ENCODE results near the gene GLCE.
"Not testable (repeated sequence)": the region's sequence is repeated elsewhere in the genome, so short reads cannot be mapped to it uniquely, and the experiment has no call there.

The GLCE gene

DNA sequence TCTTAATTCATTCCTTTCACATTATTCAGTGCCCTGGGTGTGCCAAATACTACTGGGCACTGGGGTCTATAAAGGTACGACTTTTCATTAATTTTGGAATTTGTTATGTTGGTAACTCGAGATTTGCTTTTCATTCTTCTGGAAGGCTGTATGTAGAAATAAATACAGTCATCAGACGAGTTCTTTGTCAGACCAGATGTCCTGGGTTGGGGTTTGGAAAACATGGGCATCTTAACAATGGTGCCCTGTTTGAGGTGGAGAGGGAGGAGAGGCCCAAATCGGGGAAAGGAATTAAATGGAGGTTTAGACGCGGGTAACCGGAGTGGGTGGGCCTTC, 662 bp upstream of the GLCE start:
- Histone ChIP-seq H3K9me3 (ENCODE audit: control insufficient read depth, insufficient read depth, low read length) (no peaks in the 10 kb centered on the region), H3K4me1 (ENCODE audit: insufficient read depth, low read length) (0 out of 2 replicates have a peak, but pooled peaks cover 9% of the 10 kb centered on the region), H3K36me3 (ENCODE audit: insufficient read depth, low read length) (no peaks in the 10 kb centered on the region), H3K9ac (ENCODE audit: low read depth, low read length) (peak overlapping the region; percentile 80)

DNA sequence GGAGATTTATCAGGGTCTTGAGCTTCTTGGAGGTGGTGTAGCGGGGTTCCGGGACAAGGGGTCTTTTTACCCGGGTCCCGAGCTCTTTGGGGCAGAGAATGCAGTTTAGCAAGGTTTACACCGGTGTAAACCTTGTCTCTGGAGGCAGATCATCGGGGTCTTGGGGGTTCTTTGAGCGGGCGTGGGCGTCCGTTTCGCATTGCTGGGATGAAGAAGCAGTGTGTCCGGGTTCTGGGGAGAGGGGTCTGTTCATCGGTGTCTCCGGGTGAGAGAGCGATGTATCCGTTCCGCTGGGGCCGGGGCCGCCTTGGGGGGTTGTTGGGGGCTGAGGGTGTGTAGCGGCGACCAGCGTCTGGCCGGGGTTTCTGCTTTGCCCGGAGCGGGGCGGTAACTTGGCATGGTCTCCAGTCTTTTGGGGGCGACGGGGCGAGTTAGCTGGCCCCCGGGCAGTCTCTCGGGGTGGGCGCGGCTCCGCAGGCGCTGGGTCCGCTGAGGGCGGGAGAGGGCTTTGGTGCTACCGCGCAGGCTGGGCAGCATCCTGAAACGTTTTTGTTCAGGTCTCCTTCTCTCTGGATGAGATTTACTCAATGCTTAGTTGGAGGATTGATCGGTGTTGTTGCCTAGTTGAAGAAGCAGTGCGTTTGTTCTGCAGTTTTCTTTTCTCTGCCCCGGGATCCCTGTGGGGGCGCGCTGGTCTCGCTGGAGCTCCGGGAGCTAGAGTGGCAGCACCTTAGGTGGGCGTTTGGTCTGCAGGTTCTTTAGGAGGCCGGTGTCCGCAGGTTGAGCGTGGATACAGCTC, 843 bp downstream of the GLCE start:
- Histone ChIP-seq H3K9ac (ENCODE audit: low read depth, low read length) (peak overlapping the region; percentile 80), H3K4me1 (ENCODE audit: insufficient read depth, low read length) (0 out of 2 replicates have a peak, but pooled peaks cover 9% of the 10 kb centered on the region)

DNA sequence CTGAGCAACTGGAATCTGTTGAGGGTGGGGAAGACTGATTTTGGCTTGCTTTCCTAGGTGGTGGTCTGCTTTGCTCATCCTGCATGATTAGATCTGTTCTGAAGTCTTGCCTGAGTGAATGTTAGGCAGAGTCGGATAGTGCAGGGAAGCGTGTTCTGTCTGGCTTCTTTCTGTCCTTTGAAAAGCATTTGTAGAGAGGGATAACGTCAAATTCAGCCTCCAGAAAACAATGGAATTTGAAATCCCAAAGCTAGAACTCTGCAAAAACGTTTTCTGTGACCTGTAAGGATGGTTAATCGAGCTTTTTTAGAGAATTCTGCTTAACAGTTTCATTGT, 1.4 kb downstream of the GLCE start:
- 0 out of 2 replicates have a peak, but pooled peaks cover 9% of the 10 kb centered on the region for H3K4me1 ChIP-seq (ENCODE audit: insufficient read depth, low read length)
- no peaks in the 10 kb centered on the region for H3K9me3 ChIP-seq (ENCODE audit: control insufficient read depth, insufficient read depth, low read length)
- H3K36me3 ChIP-seq (ENCODE audit: insufficient read depth, low read length) = no peaks in the 10 kb centered on the region
- peak overlapping the region; percentile 80 for H3K9ac ChIP-seq (ENCODE audit: low read depth, low read length)

More for the DNA sequence above, 843 bp downstream of the GLCE start:
- Histone ChIP-seq H3K36me3 (ENCODE audit: insufficient read depth, low read length) (no peaks in the 10 kb centered on the region), H3K9me3 (ENCODE audit: control insufficient read depth, insufficient read depth, low read length) (no peaks in the 10 kb centered on the region)

DNA sequence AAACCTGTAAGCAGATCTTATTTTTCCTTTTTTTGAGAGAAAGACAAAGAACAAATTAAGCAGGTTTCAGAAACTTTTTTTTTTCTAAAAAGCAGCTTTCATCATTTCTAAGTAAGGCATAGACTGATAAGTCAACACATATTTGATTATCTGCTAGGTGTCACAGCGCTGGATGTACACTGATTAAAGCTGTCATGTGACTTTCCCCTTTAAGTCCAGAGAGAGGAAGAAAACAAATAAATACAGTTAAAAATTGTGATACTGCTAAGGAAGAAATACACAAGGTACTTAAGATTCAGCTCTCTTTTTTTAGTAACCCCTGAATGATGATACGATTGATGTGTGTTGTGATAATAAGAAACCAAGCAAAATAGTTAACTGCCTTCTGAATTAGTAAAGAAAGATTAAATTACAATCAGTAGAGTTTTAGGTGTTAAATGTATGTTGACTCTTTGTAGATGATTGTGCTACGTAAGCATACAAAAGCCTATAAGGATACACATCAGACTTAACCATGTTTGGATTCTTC, 2.8 kb downstream of the GLCE start:
- H3K9ac ChIP-seq (ENCODE audit: low read depth, low read length) = no peak overlapping the region
- H3K4me1 ChIP-seq (ENCODE audit: insufficient read depth, low read length) = 0 out of 2 replicates have a peak, but pooled peaks cover 9% of the 10 kb centered on the region
- H3K36me3 ChIP-seq (ENCODE audit: insufficient read depth, low read length) = no peaks in the 10 kb centered on the region
- H3K9me3 ChIP-seq (ENCODE audit: control insufficient read depth, insufficient read depth, low read length) = no peaks in the 10 kb centered on the region

DNA sequence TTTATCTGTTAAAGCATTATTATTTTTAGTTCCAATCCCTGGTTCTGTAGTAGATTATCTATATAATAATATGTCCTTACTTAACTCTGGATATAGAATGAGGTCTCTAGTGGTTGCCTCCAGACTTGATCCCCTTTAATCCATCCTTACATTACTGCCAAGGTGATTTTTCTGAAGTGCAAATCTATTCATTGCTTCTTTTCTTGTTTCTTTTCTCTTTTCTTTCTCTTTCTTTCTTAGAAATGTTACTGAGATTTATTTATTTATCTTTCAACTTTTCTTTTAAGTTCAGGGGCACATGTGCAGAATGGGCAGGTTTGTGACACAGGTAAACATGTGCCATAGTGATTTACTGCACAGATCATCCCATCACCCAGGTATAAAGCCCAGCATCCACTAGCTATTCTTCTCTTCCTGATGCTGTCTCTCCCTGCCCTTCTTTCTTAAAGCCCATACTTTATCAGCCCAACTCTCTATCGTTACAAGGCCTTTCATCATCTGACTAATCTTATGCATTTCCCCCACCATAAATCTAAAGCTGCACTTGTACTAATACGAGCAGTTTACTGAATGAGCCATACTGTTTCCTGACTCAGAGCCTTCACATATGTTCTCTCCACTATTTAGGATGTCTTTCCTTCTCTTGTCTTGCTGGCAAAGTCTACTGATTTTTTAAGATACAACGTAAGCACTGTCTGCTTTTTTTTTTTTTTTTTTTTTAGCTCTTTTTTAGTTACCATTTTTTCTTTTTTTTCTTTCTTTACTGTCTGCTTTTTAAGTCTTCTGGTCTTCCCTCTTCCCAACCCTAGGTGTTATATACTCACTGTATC, 4.6 kb downstream of the GLCE start:
- H3K36me3 ChIP-seq (ENCODE audit: insufficient read depth, low read length) = no peaks in the 10 kb centered on the region
- H3K9me3 ChIP-seq (ENCODE audit: control insufficient read depth, insufficient read depth, low read length) = no peaks in the 10 kb centered on the region
- no peak overlapping the region for H3K9ac ChIP-seq (ENCODE audit: low read depth, low read length)
- 0 out of 2 replicates have a peak, but pooled peaks cover 5% of the 10 kb centered on the region for H3K4me1 ChIP-seq (ENCODE audit: insufficient read depth, low read length)

DNA sequence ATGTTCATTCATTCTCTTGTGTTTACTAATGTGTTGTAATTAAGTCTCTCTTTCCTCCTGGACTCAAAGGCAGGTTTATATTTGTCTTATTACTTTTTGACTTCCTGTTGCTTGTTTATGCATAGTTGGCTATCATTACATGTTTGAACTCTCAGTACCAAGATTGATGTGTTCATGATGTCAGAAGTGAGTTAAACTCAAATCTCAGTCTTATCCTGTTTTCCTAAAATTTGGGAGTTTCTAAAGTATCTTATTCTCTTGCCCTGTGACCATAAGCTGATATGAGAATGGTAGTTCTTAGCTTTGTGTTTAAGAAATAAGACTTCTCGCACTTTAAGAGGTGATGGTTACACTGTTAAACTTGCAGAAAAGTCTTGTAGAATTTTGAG, 5.2 kb downstream of the GLCE start:
- no peaks in the 10 kb centered on the region for H3K9me3 ChIP-seq (ENCODE audit: control insufficient read depth, insufficient read depth, low read length)
- H3K4me1 ChIP-seq (ENCODE audit: insufficient read depth, low read length) = 0 out of 2 replicates have a peak, but pooled peaks cover 5% of the 10 kb centered on the region
- no peaks in the 10 kb centered on the region for H3K36me3 ChIP-seq (ENCODE audit: insufficient read depth, low read length)
- H3K9ac ChIP-seq (ENCODE audit: low read depth, low read length) = no peak overlapping the region

DNA sequence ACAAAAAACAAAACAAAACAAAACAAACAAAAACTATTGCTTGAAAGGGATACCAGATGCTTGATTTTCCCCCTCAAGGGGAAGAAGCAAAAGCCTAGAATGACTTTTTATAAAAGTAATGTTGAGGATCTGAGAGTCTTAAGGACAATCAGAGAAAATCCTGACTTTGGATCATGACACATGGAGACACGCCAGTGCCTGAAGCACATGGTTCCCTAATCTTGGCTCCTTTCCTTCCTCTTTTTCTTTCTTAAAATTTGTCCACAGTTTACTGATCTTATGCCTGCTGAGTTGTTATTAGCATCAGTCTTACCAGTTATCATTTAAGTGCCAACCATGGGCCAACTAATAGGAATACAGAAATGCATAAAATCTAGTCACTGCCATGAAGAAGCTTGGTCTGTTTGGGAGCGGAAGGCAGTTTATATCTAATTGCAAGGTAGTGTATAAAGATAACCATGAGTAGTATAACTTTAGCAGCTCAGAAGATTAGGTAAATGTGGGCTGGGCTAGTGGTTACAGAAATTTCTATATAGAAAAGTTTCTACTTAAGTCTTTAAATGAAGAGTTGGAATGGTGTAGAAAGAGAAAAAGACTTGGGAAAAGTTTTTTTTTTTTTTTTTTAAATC, 6.9 kb downstream of the GLCE start:
- H3K36me3 ChIP-seq (ENCODE audit: insufficient read depth, low read length) = no peaks in the 10 kb centered on the region
- H3K9me3 ChIP-seq (ENCODE audit: control insufficient read depth, insufficient read depth, low read length) = no peaks in the 10 kb centered on the region
- 0 out of 2 replicates have a peak, but pooled peaks cover under 1% of the 10 kb centered on the region for H3K4me1 ChIP-seq (ENCODE audit: insufficient read depth, low read length)
- no peak overlapping the region for H3K9ac ChIP-seq (ENCODE audit: low read depth, low read length)

DNA sequence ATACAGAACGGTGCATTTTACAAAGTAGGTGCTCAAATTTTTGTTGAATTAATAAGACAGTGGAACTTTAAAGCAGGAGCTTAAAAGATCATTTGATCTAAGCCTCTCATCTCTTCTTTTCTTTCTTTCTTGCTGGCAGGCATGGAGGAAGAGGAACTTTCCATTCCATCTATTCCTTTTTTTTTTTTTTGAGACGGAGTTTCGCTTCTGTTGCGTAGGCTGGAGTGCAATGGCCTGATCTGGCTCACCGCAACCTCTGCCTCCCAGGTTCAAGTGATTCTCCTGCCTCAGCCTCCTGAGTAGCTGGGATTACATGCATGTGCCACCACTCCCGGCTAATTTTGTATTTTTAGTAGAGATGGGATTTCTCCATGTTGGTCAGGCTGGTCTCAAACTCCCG, 7.9 kb downstream of the GLCE start:
- not testable (repeated sequence) for H3K9ac ChIP-seq (ENCODE audit: low read depth, low read length)

DNA sequence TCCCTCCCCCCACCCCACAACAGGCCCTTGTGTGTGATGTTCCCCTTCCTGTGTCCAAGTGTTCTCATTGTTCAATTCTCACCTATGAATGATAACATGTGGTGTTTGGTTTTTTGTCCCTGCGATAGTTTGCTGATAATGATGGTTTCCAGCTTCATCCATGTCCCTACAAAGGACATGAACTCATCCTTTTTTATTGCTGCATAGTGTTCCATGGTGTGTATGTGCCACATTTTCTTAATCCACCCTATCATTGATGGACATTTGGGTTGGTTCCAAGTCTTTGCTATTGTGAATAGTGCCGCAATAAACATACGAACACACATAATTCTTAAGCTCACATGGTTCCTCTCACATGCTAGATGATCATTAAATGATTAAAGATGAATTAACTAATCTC, 9.1 kb downstream of the GLCE start:
- not testable (repeated sequence) for H3K9me3 ChIP-seq (ENCODE audit: control insufficient read depth, insufficient read depth, low read length); H3K9ac ChIP-seq (ENCODE audit: low read depth, low read length); H3K4me1 ChIP-seq (ENCODE audit: insufficient read depth, low read length); H3K36me3 ChIP-seq (ENCODE audit: insufficient read depth, low read length)

More for the DNA sequence above, 7.9 kb downstream of the GLCE start:
- not testable (repeated sequence) for H3K4me1 ChIP-seq (ENCODE audit: insufficient read depth, low read length); H3K36me3 ChIP-seq (ENCODE audit: insufficient read depth, low read length); H3K9me3 ChIP-seq (ENCODE audit: control insufficient read depth, insufficient read depth, low read length)

DNA sequence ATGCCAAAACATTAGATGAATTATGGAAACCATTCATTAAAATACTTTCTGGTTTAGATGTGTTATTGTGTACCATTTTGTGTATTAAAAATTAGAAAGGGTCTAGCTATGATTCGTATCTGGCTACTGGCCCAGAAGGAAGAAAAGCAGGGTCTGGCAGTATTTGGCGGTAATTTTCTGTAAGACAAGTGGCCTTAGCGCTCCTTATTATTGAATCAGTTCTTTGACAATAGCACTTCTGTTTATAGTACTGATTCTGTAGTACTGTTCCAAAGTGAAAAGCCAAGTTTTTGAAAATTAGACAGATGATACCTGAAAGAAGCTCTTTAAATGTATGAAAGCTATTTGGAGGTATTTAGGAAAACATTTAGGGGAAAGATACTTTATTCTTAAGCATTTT, 10.2 kb downstream of the GLCE start:
- H3K4me1 ChIP-seq (ENCODE audit: insufficient read depth, low read length) = no peaks in the 10 kb centered on the region
- no peaks in the 10 kb centered on the region for H3K36me3 ChIP-seq (ENCODE audit: insufficient read depth, low read length)
- H3K9ac ChIP-seq (ENCODE audit: low read depth, low read length) = no peak overlapping the region
- no peaks in the 10 kb centered on the region for H3K9me3 ChIP-seq (ENCODE audit: control insufficient read depth, insufficient read depth, low read length)

DNA sequence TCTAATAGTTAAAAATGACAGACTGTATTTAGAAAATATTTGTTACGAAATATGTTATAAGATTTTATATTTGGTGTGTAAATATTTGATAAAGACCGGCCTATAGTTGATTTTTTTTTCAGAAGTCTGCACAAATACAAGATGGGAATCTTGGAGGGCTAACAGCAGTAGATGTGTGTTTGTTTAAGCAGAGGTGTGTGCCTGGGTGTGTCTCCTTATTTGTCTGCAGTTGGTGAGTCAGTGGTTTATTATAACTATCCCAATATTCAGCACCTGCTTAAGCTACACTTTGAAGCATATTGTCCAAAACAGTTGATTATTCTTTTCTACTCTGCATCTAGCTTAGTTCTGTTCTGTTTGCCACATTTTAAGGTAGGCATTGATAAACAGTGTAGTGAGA, 12.4 kb downstream of the GLCE start:
- no peak overlapping the region for H3K9ac ChIP-seq (ENCODE audit: low read depth, low read length)
- H3K36me3 ChIP-seq (ENCODE audit: insufficient read depth, low read length) = no peaks in the 10 kb centered on the region
- no peaks in the 10 kb centered on the region for H3K4me1 ChIP-seq (ENCODE audit: insufficient read depth, low read length)
- no peaks in the 10 kb centered on the region for H3K9me3 ChIP-seq (ENCODE audit: control insufficient read depth, insufficient read depth, low read length)

DNA sequence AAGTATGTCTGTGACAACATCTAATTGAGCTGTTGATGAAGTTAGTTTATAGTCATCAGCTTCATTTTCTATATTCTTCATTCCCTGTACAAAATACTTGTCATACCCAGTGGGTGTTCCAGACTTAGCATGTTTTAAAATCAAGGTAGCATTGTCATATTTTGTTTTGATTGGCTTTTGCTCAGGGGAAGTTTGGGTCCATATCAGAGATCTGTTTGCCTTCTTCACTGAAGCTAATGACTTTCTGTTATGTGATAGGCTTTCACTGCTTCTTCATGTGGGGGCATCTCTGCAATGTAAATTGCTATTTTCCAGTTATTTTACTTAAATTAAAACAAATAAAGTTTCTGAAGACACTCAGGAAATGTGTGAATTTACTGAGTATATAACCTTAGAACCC, 15.1 kb downstream of the GLCE start:
- no peak overlapping the region for H3K9ac ChIP-seq (ENCODE audit: low read depth, low read length)
- no peaks in the 10 kb centered on the region for H3K36me3 ChIP-seq (ENCODE audit: insufficient read depth, low read length)
- H3K4me1 ChIP-seq (ENCODE audit: insufficient read depth, low read length) = no peaks in the 10 kb centered on the region
- no peaks in the 10 kb centered on the region for H3K9me3 ChIP-seq (ENCODE audit: control insufficient read depth, insufficient read depth, low read length)

DNA sequence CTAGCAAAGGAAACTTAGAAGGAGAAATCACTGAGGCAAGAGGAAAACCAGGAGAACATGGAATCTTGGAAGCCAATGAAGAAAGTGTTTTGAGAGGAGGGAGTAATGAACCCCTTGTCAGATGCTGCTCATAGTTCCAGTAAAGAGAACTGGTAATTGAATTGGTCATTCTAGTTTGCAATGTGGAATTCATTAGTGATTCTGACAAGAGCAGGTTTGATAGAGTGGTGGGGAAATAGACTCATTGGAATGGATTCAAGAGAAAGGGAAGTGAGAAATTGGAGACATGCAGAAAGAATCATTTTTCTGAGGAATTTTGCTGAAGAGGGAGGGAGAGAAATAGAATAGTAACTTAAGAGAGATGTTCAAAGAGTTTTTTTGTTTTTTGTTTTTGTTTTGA, 21.0 kb downstream of the GLCE start:
- H3K9me3 ChIP-seq (ENCODE audit: control insufficient read depth, insufficient read depth, low read length) = no peaks in the 10 kb centered on the region
- H3K9ac ChIP-seq (ENCODE audit: low read depth, low read length) = no peak overlapping the region
- H3K36me3 ChIP-seq (ENCODE audit: insufficient read depth, low read length) = no peaks in the 10 kb centered on the region
- no peaks in the 10 kb centered on the region for H3K4me1 ChIP-seq (ENCODE audit: insufficient read depth, low read length)

DNA sequence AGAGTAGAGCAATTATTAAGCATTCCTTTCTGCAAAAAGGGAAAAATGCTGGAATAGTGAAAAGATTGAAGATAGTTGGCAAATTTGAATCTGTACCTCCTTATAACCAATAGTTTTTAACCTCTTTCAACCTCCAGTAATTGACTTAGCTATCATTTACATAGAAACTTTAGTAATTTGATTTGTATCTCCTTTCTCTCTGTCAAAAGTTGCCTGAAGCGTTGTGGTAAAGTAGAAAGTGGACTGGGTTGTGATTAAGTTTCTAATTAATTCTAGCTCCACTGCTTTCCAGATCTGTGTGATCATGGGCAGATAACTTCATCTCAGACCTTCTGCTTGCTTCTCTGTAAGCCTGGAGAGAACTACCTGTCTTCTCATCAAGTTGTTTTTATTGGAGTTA, 24.8 kb downstream of the GLCE start:
- no peak overlapping the region for H3K9ac ChIP-seq (ENCODE audit: low read depth, low read length)
- no peaks in the 10 kb centered on the region for H3K36me3 ChIP-seq (ENCODE audit: insufficient read depth, low read length)
- no peaks in the 10 kb centered on the region for H3K9me3 ChIP-seq (ENCODE audit: control insufficient read depth, insufficient read depth, low read length)
- H3K4me1 ChIP-seq (ENCODE audit: insufficient read depth, low read length) = no peaks in the 10 kb centered on the region

All from ES-I3 (cell line).